DOHH2 (cell line): ENCODE results near the gene SDC1.
"Not testable (repeated sequence)": the region's sequence is repeated elsewhere in the genome, so short reads cannot be mapped to it uniquely, and the experiment has no call there.

Experiments
- H3F3A ChIP-seq: fragments of 200-600 bp; sonication (generic), shearing (Covaris generic); 2 replicates; pipeline ENCODE4 v1.6.0; 2016; ENCODE audit warnings: antibody characterized with exemption, mild to moderate bottlenecking; ENCODE audit not compliant: control insufficient read depth, insufficient read depth
- H3K27ac ChIP-seq: fragments of 200-600 bp; sonication (generic); 2 replicates; pipeline ENCODE4 v1.5.1; 2014; ENCODE audit warnings: low read depth, mild to moderate bottlenecking, low read length, moderate library complexity
- H3K27me3 ChIP-seq: fragments of 200-600 bp; sonication (generic); 2 replicates; pipeline ENCODE4 v1.6.1; 2014; ENCODE audit warnings: mild to moderate bottlenecking, low read length, mixed read lengths; ENCODE audit not compliant: control insufficient read depth
- H3K36me3 ChIP-seq: fragments of 200-600 bp; sonication (generic); 2 replicates; pipeline ENCODE4 v1.6.1; 2014; ENCODE audit warnings: mild to moderate bottlenecking, low read length, moderate library complexity, mixed read lengths; ENCODE audit not compliant: control insufficient read depth
- H3K4me1 ChIP-seq: fragments of 200-600 bp; sonication (generic); 2 replicates; pipeline ENCODE4 v1.6.1; 2014; ENCODE audit warnings: mild to moderate bottlenecking, low read length, mixed read lengths; ENCODE audit not compliant: control insufficient read depth
- H3K4me2 ChIP-seq: fragments of 200-600 bp; sonication (generic); 2 replicates; pipeline ENCODE4 v1.6.0; 2014; ENCODE audit warnings: mild to moderate bottlenecking, low read length, moderate library complexity
- H3K4me3 ChIP-seq: fragments of 200-600 bp; sonication (generic); 2 replicates; pipeline ENCODE4 v1.5.1; 2014; ENCODE audit warnings: mild to moderate bottlenecking, low read length, mixed read lengths
- H3K79me2 ChIP-seq: fragments of 200-600 bp; sonication (generic); 2 replicates; pipeline ENCODE4 v1.6.1; 2014; ENCODE audit warnings: mild to moderate bottlenecking, low read length, mixed read lengths; ENCODE audit not compliant: control insufficient read depth
- H3K9me2 ChIP-seq: fragments of 200-600 bp; sonication (generic); replicated peaks from 2 replicates; pipeline ENCODE4 v1.6.1; 2014; ENCODE audit warnings: mild to moderate bottlenecking, low read length, mixed read lengths; ENCODE audit not compliant: control insufficient read depth
- H3K9me3 ChIP-seq: fragments of 200-600 bp; sonication (generic); 2 replicates; pipeline ENCODE4 v1.6.1; 2014; ENCODE audit warnings: antibody characterized with exemption, low read length, mixed read lengths; ENCODE audit not compliant: control insufficient read depth, insufficient read depth
- H4K20me1 ChIP-seq: fragments of 200-600 bp; sonication (generic); 2 replicates; pipeline ENCODE4 v1.6.0; 2014; ENCODE audit warnings: low read depth, mild to moderate bottlenecking, antibody characterized with exemption, low read length, moderate library complexity; ENCODE audit not compliant: control insufficient read depth, insufficient read depth
- CTCF ChIP-seq: fragments of 200-600 bp; sonication (generic); IDR thresholded peaks from one replicate; pipeline ENCODE4 v1.5.1; 2014; ENCODE audit warnings: antibody characterized with exemption, mild to moderate bottlenecking, low read depth, low read length; ENCODE audit not compliant: poor library complexity, severe bottlenecking
- EZH2phosphoT487 ChIP-seq: fragments of 200-600 bp; sonication (generic); IDR thresholded peaks from 2 replicates; pipeline ENCODE4 v1.6.1; 2017; ENCODE audit warnings: borderline replicate concordance, mild to moderate bottlenecking, antibody characterized with exemption, low read length, moderate library complexity, mixed read lengths

SDC1 gene

GRCh38 chr2:20224716-20225293, at the start of gene SDC1:
Gene SDC1 (minus strand): TSS chr2:20225130. CDS start chr2:20224867, 263 bp downstream.
- no peak for TF ChIP-seq CTCF
- TF ChIP-seq EZH2phosphoT487: peak; percentile 90; the same call in 1 of the 2 replicates
- Histone ChIP-seq H3K27me3 (peaks cover 60% of the 10 kb centered on the region), H3K9me3 (no peaks in the 10 kb centered on the region), H3K79me2 (no peaks in the 10 kb centered on the region), H3K4me3 (peak within 1 kb of the TSS; percentile 66), H3K27ac (no peak within 1 kb of the TSS), H3K36me3 (no peaks in the 10 kb centered on the region), H4K20me1 (0 out of 2 replicates have a peak, but pooled peaks cover 5% of the 10 kb centered on the region), H3K4me1 (peaks cover 31% of the 10 kb centered on the region), H3K4me2 (peak within 1 kb of the TSS; percentile 72), H3K9me2 (no peaks in the 10 kb centered on the region), H3F3A (no peaks in the 10 kb centered on the region)

- Histone ChIP-seq H4K20me1 (peaks cover 8% of the 10 kb centered on the region; the same call in 1 of the 2 replicates), H3K27ac (no peak overlapping the region), H3K9me2 (no peaks in the 10 kb centered on the region), H3K9me3 (no peaks in the 10 kb centered on the region), H3K79me2 (peaks cover 14% of the 10 kb centered on the region), H3F3A (peaks cover 9% of the 10 kb centered on the region), H3K4me1 (no peaks in the 10 kb centered on the region), H3K27me3 (no peaks in the 10 kb centered on the region), H3K4me3 (no peak overlapping the region), H3K4me2 (no peak overlapping the region), H3K36me3 (peaks cover 75% of the 10 kb centered on the region)
- no peak for TF ChIP-seq CTCF
- TF ChIP-seq EZH2phosphoT487: no peak
Observed at GRCh38 chr2:20273042-20273441, 48.1 kb upstream of the SDC1 start.

- H4K20me1 ChIP-seq: not testable (repeated sequence)
Observed at GRCh38 chr2:20268317-20268716, 43.4 kb upstream of the SDC1 start.

DNA sequence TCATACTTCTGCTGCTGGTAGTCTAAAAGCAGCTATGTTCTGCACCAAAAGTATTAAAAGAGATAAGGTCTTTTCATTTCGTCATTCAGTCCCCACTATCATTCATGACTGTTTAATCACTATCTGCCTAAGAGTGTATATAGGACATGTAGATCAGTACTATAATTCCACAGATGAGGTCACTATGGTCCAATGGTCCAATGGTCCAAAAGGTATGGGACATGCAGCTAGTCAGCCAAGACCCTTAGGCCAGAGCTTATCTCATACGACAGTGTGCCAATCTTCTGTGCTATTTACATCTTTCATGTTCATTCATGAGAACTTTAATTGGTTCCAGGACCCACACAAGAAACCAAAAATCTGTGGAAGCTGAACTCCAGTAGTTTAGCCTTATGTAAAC, 42.6 kb upstream of the SDC1 start:
- H3F3A ChIP-seq: peaks cover 7% of the 10 kb centered on the region
- no peak overlapping the region for H3K4me3 ChIP-seq
- no peaks in the 10 kb centered on the region for H3K9me2 ChIP-seq
- H3K79me2 ChIP-seq: peaks cover 16% of the 10 kb centered on the region
- no peak for TF ChIP-seq EZH2phosphoT487
- no peak for TF ChIP-seq CTCF
- H3K4me1 ChIP-seq: no peaks in the 10 kb centered on the region
- no peak overlapping the region for H3K27ac ChIP-seq
- no peaks in the 10 kb centered on the region for H3K27me3 ChIP-seq
- H3K9me3 ChIP-seq: no peaks in the 10 kb centered on the region
- H4K20me1 ChIP-seq: peaks cover 4% of the 10 kb centered on the region; the same call in 1 of the 2 replicates
- H3K36me3 ChIP-seq: peaks cover 62% of the 10 kb centered on the region
- H3K4me2 ChIP-seq: no peak overlapping the region

More at GRCh38 chr2:20268317-20268716, 43.4 kb upstream of the SDC1 start:
- H3F3A ChIP-seq, H3K4me1 ChIP-seq, H3K9me3 ChIP-seq, H3K4me2 ChIP-seq, H3K27me3 ChIP-seq, H3K9me2 ChIP-seq, H3K4me3 ChIP-seq, H3K27ac ChIP-seq: not testable (repeated sequence)
- peaks cover 16% of the 10 kb centered on the region for H3K79me2 ChIP-seq
- peaks cover 61% of the 10 kb centered on the region for H3K36me3 ChIP-seq
